ENCODE measurements around the gene ACSM2B. TPM values are rescaled to one million over a fixed set of nuclear protein-coding genes. Genes with fewer than 3 reads are reported as not detected.
"Not testable (repeated sequence)": the region's sequence is repeated elsewhere in the genome, so short reads cannot be mapped to it uniquely, and the experiment has no call there.

The ACSM2B gene, protein sequence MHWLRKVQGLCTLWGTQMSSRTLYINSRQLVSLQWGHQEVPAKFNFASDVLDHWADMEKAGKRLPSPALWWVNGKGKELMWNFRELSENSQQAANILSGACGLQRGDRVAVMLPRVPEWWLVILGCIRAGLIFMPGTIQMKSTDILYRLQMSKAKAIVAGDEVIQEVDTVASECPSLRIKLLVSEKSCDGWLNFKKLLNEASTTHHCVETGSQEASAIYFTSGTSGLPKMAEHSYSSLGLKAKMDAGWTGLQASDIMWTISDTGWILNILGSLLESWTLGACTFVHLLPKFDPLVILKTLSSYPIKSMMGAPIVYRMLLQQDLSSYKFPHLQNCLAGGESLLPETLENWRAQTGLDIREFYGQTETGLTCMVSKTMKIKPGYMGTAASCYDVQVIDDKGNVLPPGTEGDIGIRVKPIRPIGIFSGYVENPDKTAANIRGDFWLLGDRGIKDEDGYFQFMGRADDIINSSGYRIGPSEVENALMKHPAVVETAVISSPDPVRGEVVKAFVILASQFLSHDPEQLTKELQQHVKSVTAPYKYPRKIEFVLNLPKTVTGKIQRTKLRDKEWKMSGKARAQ
- not detected in 2 replicates for total RNA-seq
- long read RNA-seq, result 0 reads

GRCh38 chr16:20576145-20576544 lies at the start of gene ACSM2B:
TSS of gene ACSM2B (minus strand) at chr16:20576367. CDS start at chr16:20564845, 11,522 bp downstream.
- not testable (repeated sequence) for H3K4me1 Mint-ChIP-seq (ENCODE audit: low read depth); DNase-seq (ENCODE audit: low spot score, unreplicated experiment); H3K9me3 Mint-ChIP-seq (ENCODE audit: low read depth); H3K4me3 Mint-ChIP-seq (ENCODE audit: low read depth); H3K27me3 Mint-ChIP-seq; H3K36me3 Mint-ChIP-seq (ENCODE audit: insufficient read depth); H3K27ac Mint-ChIP-seq

DNA sequence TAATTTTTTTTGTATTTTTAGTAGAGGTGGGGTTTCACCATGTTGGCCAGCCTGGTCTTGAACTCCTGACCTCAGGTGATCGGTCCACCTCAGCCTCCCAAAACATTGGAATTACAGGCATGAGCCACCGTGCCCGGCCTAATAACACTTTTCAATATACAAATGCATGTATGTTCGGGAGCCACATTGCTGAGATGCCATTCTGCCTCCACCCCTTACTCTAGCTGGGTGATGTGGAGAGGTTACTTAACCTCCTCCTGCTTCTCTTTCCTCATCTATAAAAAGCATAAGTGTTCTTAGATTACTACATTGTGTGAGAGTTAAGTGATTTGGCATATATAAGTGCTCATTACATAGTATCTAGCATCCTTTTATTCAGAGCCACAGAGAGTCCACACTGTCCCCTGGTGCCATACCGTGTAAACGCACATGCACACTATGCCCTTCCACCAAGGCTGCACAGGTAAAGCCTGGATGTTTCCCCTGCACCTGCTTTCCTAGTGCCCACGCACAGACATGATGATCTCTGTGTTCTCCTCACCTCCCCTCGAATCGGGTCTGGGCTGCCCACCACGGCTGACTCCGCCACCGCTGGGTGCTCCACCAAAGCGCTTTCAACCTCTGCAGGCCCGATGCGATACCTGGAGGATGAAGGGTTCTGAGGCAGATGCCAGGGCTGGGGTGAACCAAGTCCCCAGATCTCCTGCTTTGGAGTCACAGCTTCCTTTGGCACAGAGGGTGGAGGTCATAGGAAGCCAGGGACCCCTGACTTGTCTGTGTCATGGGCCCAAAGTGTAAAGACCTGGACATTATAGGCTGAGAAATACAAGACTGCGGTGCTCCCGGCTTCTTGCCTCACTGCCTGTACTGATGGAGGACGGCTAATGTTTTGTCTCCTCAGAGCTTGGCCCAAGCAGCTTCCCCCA lies 49.0 kb upstream of the ACSM2B start:
- DNase-seq (ENCODE audit: low spot score, unreplicated experiment), result no peak
- no peak overlapping the region for H3K27ac Mint-ChIP-seq
- no peaks in the 10 kb centered on the region for H3K36me3 Mint-ChIP-seq (ENCODE audit: insufficient read depth)
- no peaks in the 10 kb centered on the region for H3K9me3 Mint-ChIP-seq (ENCODE audit: low read depth)
- H3K4me3 Mint-ChIP-seq (ENCODE audit: low read depth), result no peak overlapping the region
- TF ChIP-seq, protein P1, sequence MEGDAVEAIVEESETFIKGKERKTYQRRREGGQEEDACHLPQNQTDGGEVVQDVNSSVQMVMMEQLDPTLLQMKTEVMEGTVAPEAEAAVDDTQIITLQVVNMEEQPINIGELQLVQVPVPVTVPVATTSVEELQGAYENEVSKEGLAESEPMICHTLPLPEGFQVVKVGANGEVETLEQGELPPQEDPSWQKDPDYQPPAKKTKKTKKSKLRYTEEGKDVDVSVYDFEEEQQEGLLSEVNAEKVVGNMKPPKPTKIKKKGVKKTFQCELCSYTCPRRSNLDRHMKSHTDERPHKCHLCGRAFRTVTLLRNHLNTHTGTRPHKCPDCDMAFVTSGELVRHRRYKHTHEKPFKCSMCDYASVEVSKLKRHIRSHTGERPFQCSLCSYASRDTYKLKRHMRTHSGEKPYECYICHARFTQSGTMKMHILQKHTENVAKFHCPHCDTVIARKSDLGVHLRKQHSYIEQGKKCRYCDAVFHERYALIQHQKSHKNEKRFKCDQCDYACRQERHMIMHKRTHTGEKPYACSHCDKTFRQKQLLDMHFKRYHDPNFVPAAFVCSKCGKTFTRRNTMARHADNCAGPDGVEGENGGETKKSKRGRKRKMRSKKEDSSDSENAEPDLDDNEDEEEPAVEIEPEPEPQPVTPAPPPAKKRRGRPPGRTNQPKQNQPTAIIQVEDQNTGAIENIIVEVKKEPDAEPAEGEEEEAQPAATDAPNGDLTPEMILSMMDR (IDR thresholded peaks at IDR 0.05; ENCODE audit: unreplicated experiment), result no peak
- no peaks in the 10 kb centered on the region for H3K4me1 Mint-ChIP-seq (ENCODE audit: low read depth)
- H3K27me3 Mint-ChIP-seq, result no peaks in the 10 kb centered on the region

GRCh38 chr16:20624205-20624604 lies 48.0 kb upstream of the ACSM2B start:
- no peaks in the 10 kb centered on the region for H3K27me3 Mint-ChIP-seq
- no peaks in the 10 kb centered on the region for H3K9me3 Mint-ChIP-seq (ENCODE audit: low read depth)
- no peaks in the 10 kb centered on the region for H3K4me1 Mint-ChIP-seq (ENCODE audit: low read depth)
- TF ChIP-seq, protein P1 (IDR thresholded peaks at IDR 0.05; ENCODE audit: unreplicated experiment), result no peak
- no peaks in the 10 kb centered on the region for H3K36me3 Mint-ChIP-seq (ENCODE audit: insufficient read depth)
- no peak overlapping the region for H3K27ac Mint-ChIP-seq
- DNase-seq (ENCODE audit: low spot score, unreplicated experiment), result no peak
- no peak overlapping the region for H3K4me3 Mint-ChIP-seq (ENCODE audit: low read depth)

DNA sequence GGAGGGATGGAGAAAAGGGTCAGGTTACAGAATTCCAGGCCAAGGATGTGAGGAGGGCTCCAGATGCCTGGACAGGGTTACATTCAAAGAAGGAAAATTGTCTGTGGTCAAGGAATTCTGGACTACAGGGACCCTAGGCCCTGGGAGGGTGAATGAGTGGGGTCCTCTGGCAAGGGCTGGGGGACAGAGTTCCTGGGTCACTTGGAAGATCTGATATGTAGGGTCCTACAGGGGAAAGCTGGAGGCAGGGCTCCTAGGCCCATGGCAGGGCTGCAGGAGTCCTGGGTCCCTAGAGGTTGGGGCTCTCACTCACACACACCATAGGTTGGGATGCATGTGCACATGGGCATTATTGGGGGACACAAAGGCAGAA lies 46.3 kb upstream of the ACSM2B start:
- Mint-ChIP-seq H3K4me1 (ENCODE audit: low read depth) (no peaks in the 10 kb centered on the region), H3K9me3 (ENCODE audit: low read depth) (no peaks in the 10 kb centered on the region), H3K4me3 (ENCODE audit: low read depth) (no peak overlapping the region), H3K27me3 (no peaks in the 10 kb centered on the region), H3K27ac (no peak overlapping the region), H3K36me3 (ENCODE audit: insufficient read depth) (no peaks in the 10 kb centered on the region)
- TF ChIP-seq, protein P1 (IDR thresholded peaks at IDR 0.05; ENCODE audit: unreplicated experiment), result no peak
- DNase-seq (ENCODE audit: low spot score, unreplicated experiment), result no peak

DNA sequence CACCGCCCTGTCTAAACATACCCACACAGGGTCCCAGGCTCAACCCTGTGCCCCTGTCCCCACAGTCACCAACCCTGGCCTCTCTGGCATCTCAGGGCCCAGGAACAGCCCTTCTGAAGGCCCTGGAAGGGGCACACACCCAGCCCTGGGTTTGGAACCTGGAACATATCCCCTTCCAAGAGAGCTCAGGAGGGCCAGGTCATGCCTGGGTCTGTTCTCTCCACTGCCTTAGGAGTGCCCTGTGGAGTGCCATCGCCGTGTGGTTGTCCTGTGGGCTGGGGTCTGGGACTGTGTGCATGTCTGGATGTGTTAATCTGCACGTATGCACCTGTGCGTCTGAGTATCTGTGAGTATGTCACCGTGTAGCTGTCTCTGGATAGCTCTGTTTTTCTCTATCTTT lies 45.2 kb upstream of the ACSM2B start:
- no peaks in the 10 kb centered on the region for H3K4me1 Mint-ChIP-seq (ENCODE audit: low read depth)
- no peak overlapping the region for H3K27ac Mint-ChIP-seq
- no peak for DNase-seq (ENCODE audit: low spot score, unreplicated experiment)
- TF ChIP-seq, protein P1 (IDR thresholded peaks at IDR 0.05; ENCODE audit: unreplicated experiment), result no peak
- H3K9me3 Mint-ChIP-seq (ENCODE audit: low read depth), result no peaks in the 10 kb centered on the region
- no peak overlapping the region for H3K4me3 Mint-ChIP-seq (ENCODE audit: low read depth)
- no peaks in the 10 kb centered on the region for H3K36me3 Mint-ChIP-seq (ENCODE audit: insufficient read depth)
- H3K27me3 Mint-ChIP-seq, result peaks cover under 1% of the 10 kb centered on the region

Data from progenitor cell of endocrine pancreas (in vitro differentiated cells).